CD14-positive monocyte (primary cell): ENCODE data around the gene NXPH1. TPM values are rescaled to one million over a fixed set of nuclear protein-coding genes. Genes with fewer than 3 reads are reported as not detected.

Source experiments
- DNase-seq, 3 donors: peaks; one replicate each; pipeline ENCODE4 v3.0.0-alpha.2; 2011 to 2022
- H2AFZ ChIP-seq: 2 replicates; pipeline ENCODE4 v1.6.0; 2012; ENCODE audit warnings: mild to moderate bottlenecking, low read depth, low read length, inconsistent platforms; ENCODE audit not compliant: insufficient read depth, poor library complexity, severe bottlenecking
- H3K27ac ChIP-seq, 2 donors: 1 replicate in 1 of 2; 2 replicates in 1 of 2; pipeline ENCODE4 v1.5.1; 2012 to 2013; ENCODE audit warnings: low read length in 2 of 2, control low read depth in 1 of 2, inconsistent platforms in 1 of 2, low read depth in 1 of 2, mild to moderate bottlenecking in 1 of 2
- H3K27me3 ChIP-seq, 2 donors: one replicate each; pipeline versions ENCODE4 v1.6.0 to v1.6.1; 2011 to 2013; ENCODE audit warnings: low read length in 2 of 2; ENCODE audit not compliant: control insufficient read depth in 2 of 2, insufficient read depth in 2 of 2
- H3K36me3 ChIP-seq, 2 donors: replicated peaks in 1 of 2; 1 replicate in 1 of 2; 2 replicates in 1 of 2; pipeline versions ENCODE4 v1.5.1 to v1.6.1; 2012 to 2013; ENCODE audit warnings: low read length in 2 of 2, control low read depth in 1 of 2, inconsistent platforms in 1 of 2, mild to moderate bottlenecking in 1 of 2; ENCODE audit not compliant: insufficient read depth in 2 of 2, control insufficient read depth in 1 of 2
- H3K4me1 ChIP-seq, 2 donors: 1 replicate in 1 of 2; 2 replicates in 1 of 2; pipeline versions ENCODE4 v1.5.1 to v1.6.1; 2012 to 2013; ENCODE audit warnings: low read length in 2 of 2, control low read depth in 1 of 2, inconsistent platforms in 1 of 2, mild to moderate bottlenecking in 1 of 2, moderate library complexity in 1 of 2; ENCODE audit not compliant: insufficient read depth in 2 of 2, control insufficient read depth in 1 of 2
- H3K4me2 ChIP-seq: replicated peaks from 2 replicates; pipeline ENCODE3; 2012; ENCODE audit warnings: low read length, moderate library complexity, mild to moderate bottlenecking; ENCODE audit not compliant: poor library complexity, severe bottlenecking; ENCODE audit errors: extremely low read depth
- H3K4me3 ChIP-seq, 3 experiments: fragments of 200-600 bp in 1 of 3; sonication (generic) in 1 of 3; replicated peaks in 1 of 3; 1 replicate in 2 of 3; 2 replicates in 1 of 3; pipeline ENCODE4 v1.5.1; 2011 to 2013; ENCODE audit warnings: low read length in 3 of 3, mild to moderate bottlenecking in 3 of 3, control low read depth in 2 of 3, low read depth in 2 of 3, inconsistent platforms in 1 of 3, moderate library complexity in 1 of 3
- H3K79me2 ChIP-seq: 2 replicates; pipeline ENCODE4 v1.6.0; 2012; ENCODE audit warnings: mild to moderate bottlenecking, control low read depth, inconsistent platforms, low read length, moderate library complexity; ENCODE audit not compliant: insufficient read depth
- H3K9ac ChIP-seq: 2 replicates; pipeline ENCODE4 v1.6.0; 2017; ENCODE audit warnings: low read length, mild to moderate bottlenecking; ENCODE audit not compliant: insufficient read depth, poor library complexity, severe bottlenecking
- H3K9me3 ChIP-seq, 2 donors: replicated peaks in 1 of 2; 1 replicate in 1 of 2; 2 replicates in 1 of 2; pipeline versions ENCODE4 v1.5.1 to v1.6.1; 2012 to 2013; ENCODE audit warnings: low read length in 2 of 2, control low read depth in 1 of 2; ENCODE audit not compliant: control insufficient read depth in 1 of 2, insufficient read depth in 1 of 2
- H4K20me1 ChIP-seq: 2 replicates; pipeline ENCODE4 v1.6.0; 2012; ENCODE audit warnings: mild to moderate bottlenecking, low read length, control low read depth, moderate library complexity; ENCODE audit not compliant: insufficient read depth
- H3K27ac Mint-ChIP-seq, 7 donors: one replicate each; pipeline ENCODE4 v1.8.0; 2020; ENCODE audit warnings: mild to moderate bottlenecking in 7 of 7, mixed read lengths in 7 of 7, moderate library complexity in 6 of 7, inconsistent platforms in 2 of 7
- H3K27me3 Mint-ChIP-seq, 3 donors: one replicate each; pipeline ENCODE4 v1.8.0; 2021 to 2022; ENCODE audit warnings: low read depth in 3 of 3, mild to moderate bottlenecking in 3 of 3, mixed read lengths in 3 of 3, moderate library complexity in 3 of 3, inconsistent platforms in 1 of 3
- H3K36me3 Mint-ChIP-seq, 2 donors: one replicate each; pipeline ENCODE4 v1.8.0; 2020; ENCODE audit warnings: mixed read lengths in 2 of 2, inconsistent platforms in 1 of 2, mild to moderate bottlenecking in 1 of 2
- H3K4me1 Mint-ChIP-seq: one replicate; pipeline ENCODE4 v1.8.0; 2020; ENCODE audit warnings: mild to moderate bottlenecking, mixed read lengths
- H3K4me3 Mint-ChIP-seq, 2 donors: one replicate each; pipeline ENCODE4 v1.8.0; 2020; ENCODE audit warnings: mild to moderate bottlenecking in 2 of 2, mixed read lengths in 2 of 2, moderate library complexity in 1 of 2
- H3K9me3 Mint-ChIP-seq, 7 donors: one replicate each; pipeline ENCODE4 v1.8.0; 2020 to 2022; ENCODE audit warnings: mixed read lengths in 7 of 7, mild to moderate bottlenecking in 6 of 7, moderate library complexity in 6 of 7, inconsistent platforms in 2 of 7
- WGBS: methylation state at CpG from one replicate; pipeline ENCODE4 v1.1.5; 2013; ENCODE audit warnings: missing lambda C conversion rate; ENCODE audit not compliant: insufficient coverage; 5-methylcytosine and 5-hydroxymethylcytosine counted together
- intact Hi-C, 2 donors: fragments of 100-400 bp; cut with micrococcal nuclease; formaldehyde crosslinking; loops; one replicate each; pipeline versions ENCODE4 v1.15.0 to v1.15.1; 2023
- polyA plus RNA-seq, 3 donors: library from polyadenylated mRNA; depleted of rRNA in 1 of 3; unstranded in 2 of 3; stranded (reverse) in 1 of 3; fragments of 300-500 nt in 2 of 3; fragments of >200 nt in 1 of 3; fragmentation: Illumina TruSeq in 2 of 3; gene quantifications; 1 replicate in 2 of 3; 2 replicates in 1 of 3; pipeline ENCODE4 v1.2.3, GENCODE V29; 2012 to 2021
- TF ChIP-seq, protein P1 (sequence below): fragments of 200-600 bp; IDR thresholded peaks from one replicate; pipeline ENCODE4 v1.8.0; 2022; ENCODE audit warnings: antibody characterized with exemption, mild to moderate bottlenecking

NXPH1 gene
- polyA plus RNA-seq, 3 donors = not detected

DNA sequence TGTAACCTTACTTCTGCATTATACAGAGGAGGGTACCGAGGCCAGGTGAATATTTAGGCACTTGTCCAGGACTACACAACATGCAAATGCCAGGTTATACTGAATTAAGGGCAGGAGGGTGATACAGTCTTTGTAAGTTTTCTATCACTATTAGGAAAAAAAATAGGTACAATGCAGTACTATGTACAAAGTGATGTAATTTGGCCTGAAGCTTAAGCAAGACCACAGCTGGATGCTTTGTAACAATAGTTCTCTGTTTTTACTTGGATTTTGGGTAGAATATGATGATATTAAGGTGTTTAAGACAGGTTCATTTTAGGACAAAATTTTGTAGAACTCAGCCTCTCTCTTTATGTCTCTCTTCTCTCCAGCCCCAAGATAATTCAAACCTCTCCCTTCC is 2.8 kb upstream of the NXPH1 start:
- Histone ChIP-seq H3K4me3 (no peak overlapping the region), H3K9me3 (peaks cover 0 to 21% of the 10 kb centered on the region in 2 donors), H3K36me3 (no peaks in the 10 kb centered on the region), H3K9ac (no peak overlapping the region), H3K4me2 (no peak overlapping the region), H3K27ac (no peak overlapping the region), H2AFZ (no peak overlapping the region), H3K79me2 (no peaks in the 10 kb centered on the region), H3K27me3 (peaks cover 31 to 52% of the 10 kb centered on the region in 2 donors), H4K20me1 (no peaks in the 10 kb centered on the region), H3K4me1 (no peaks in the 10 kb centered on the region)
- Mint-ChIP-seq H3K27ac (no peak overlapping the region), H3K4me3 (no peak overlapping the region), H3K9me3 (peaks cover 0 to 24% (median 17%) of the 10 kb centered on the region in 7 donors), H3K27me3 (peaks cover 41 to 42% (median 42%) of the 10 kb centered on the region in 3 donors), H3K36me3 (peaks cover 0 to 7% of the 10 kb centered on the region in 2 donors), H3K4me1 (peaks cover 4% of the 10 kb centered on the region)
- intact Hi-C loops = no loop called here
- DNase-seq = no peak
- WGBS = no CpG with 5 or more reads among the region's 1 CpG
- TF ChIP-seq, protein P1, sequence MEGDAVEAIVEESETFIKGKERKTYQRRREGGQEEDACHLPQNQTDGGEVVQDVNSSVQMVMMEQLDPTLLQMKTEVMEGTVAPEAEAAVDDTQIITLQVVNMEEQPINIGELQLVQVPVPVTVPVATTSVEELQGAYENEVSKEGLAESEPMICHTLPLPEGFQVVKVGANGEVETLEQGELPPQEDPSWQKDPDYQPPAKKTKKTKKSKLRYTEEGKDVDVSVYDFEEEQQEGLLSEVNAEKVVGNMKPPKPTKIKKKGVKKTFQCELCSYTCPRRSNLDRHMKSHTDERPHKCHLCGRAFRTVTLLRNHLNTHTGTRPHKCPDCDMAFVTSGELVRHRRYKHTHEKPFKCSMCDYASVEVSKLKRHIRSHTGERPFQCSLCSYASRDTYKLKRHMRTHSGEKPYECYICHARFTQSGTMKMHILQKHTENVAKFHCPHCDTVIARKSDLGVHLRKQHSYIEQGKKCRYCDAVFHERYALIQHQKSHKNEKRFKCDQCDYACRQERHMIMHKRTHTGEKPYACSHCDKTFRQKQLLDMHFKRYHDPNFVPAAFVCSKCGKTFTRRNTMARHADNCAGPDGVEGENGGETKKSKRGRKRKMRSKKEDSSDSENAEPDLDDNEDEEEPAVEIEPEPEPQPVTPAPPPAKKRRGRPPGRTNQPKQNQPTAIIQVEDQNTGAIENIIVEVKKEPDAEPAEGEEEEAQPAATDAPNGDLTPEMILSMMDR = no peak

DNA sequence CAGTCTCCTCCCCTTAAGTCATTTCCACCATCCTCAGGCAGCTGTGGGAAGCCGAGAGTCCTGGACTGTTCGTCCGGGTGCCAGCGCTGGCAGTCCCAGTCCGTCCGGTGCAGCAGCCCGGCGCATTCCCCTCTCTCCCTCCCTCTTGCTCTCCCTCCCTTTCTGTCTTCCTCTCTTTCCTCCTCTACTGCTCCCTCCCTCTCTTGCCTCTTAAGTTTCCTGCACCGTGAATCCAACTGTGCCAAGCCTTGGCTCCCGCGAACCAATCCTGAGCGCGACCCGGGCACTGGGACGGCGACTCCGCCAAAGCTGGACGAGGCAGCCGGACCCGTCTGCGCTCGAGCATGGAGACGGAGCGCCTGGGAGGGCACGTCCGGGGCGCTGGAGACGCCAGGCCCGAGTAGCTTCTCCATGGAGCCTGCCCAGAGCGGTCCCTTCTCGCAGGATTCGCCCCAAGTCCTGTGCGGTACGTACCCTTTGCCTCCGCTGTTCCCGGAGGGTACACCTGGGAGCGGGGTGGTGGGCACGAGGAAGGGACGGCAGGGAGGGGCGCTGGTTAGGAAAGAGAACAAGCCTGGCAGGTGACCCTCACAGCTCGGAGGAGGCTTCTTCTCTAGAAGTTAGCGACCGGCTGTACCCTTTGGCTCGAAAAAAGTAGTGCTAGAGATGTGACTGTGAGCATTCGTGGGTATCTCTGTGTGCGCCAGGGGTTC is 1.0 kb downstream of the NXPH1 start:
- H3K36me3 Mint-ChIP-seq = peaks cover 0 to 10% of the 10 kb centered on the region in 2 donors
- H3K4me3 Mint-ChIP-seq = peak overlapping the region in 1 of 2 donors; percentile 71
- Histone ChIP-seq H3K4me3 (no peak overlapping the region), H2AFZ (no peak overlapping the region), H3K79me2 (no peaks in the 10 kb centered on the region), H3K27ac (no peak overlapping the region), H4K20me1 (no peaks in the 10 kb centered on the region), H3K36me3 (no peaks in the 10 kb centered on the region), H3K9me3 (peaks cover 0 to 41% of the 10 kb centered on the region in 2 donors), H3K9ac (no peak overlapping the region), H3K4me1 (no peaks in the 10 kb centered on the region), H3K27me3 (peaks cover 64 to 88% of the 10 kb centered on the region in 2 donors), H3K4me2 (no peak overlapping the region)
- peaks cover 0 to 28% (median 22%) of the 10 kb centered on the region in 7 donors for H3K9me3 Mint-ChIP-seq
- DNase-seq = no peak
- intact Hi-C loops = no loop called here
- WGBS = 3% methylated on average over 43 of the region's 46 CpGs
- TF ChIP-seq, protein P1 = no peak
- H3K27ac Mint-ChIP-seq = no peak overlapping the region
- peaks cover 71 to 78% (median 72%) of the 10 kb centered on the region in 3 donors for H3K27me3 Mint-ChIP-seq
- H3K4me1 Mint-ChIP-seq = peaks cover 10% of the 10 kb centered on the region
